Measurements from ENCODE around the gene FAM117B.

DNA sequence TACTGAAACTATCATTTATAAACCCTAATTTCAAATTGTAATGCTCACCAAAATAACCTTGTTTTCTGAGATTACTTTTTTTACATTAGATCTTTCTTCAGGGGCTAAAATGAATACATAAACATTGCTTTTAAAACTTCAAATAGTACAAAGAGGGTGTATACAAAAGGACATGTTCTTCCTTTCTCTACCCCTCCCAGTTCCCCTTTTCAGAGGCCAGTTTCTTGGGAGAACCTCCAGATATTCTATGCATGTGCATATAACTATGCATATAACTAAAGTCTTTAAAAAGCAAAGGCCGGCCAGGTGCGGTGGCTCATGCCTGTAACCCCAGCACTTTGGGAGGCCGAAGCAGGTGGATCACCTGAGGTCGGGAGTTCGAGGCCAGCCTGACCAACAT is 10.6 kb upstream of the FAM117B start:
- TF ChIP-seq, protein P1, sequence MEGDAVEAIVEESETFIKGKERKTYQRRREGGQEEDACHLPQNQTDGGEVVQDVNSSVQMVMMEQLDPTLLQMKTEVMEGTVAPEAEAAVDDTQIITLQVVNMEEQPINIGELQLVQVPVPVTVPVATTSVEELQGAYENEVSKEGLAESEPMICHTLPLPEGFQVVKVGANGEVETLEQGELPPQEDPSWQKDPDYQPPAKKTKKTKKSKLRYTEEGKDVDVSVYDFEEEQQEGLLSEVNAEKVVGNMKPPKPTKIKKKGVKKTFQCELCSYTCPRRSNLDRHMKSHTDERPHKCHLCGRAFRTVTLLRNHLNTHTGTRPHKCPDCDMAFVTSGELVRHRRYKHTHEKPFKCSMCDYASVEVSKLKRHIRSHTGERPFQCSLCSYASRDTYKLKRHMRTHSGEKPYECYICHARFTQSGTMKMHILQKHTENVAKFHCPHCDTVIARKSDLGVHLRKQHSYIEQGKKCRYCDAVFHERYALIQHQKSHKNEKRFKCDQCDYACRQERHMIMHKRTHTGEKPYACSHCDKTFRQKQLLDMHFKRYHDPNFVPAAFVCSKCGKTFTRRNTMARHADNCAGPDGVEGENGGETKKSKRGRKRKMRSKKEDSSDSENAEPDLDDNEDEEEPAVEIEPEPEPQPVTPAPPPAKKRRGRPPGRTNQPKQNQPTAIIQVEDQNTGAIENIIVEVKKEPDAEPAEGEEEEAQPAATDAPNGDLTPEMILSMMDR (IDR thresholded peaks at IDR 0.05): no peak
- TF ChIP-seq POLR2A (IDR thresholded peaks at IDR 0.05) (no peak), EP300 (IDR thresholded peaks at IDR 0.05) (no peak)

Measured in tibial nerve (tissue), 4 donors.